HCT116 (cell line): Measurements from ENCODE around the gene FHIT. TPM values are rescaled to one million over a fixed set of nuclear protein-coding genes. Genes with fewer than 3 reads are reported as not detected.

Source experiments
- ATAC-seq: fragments of 200-7000 bp; cut with Tn5 transposase; 2 replicates; pipeline ENCODE4 v1.9.1; 2020; ENCODE audit warnings: mild to moderate bottlenecking, moderate library complexity
- BruUV-seq: library from RNA; stranded (reverse); fragments of 400-500 nt; replicated peaks from 2 replicates; lab custom pipeline; 2021; lab: Mats Ljungman, UMichigan
- CTCF ChIA-PET: fragments of 300-600 bp; sonication (Branson Sonifier 250); formaldehyde crosslinking; loops from one replicate; lab custom pipeline; 2021; ENCODE audit warnings: antibody characterized with exemption; lab: Charles Lee
- POLR2A ChIA-PET: fragments of 300-600, 350-600 bp; sonication (Branson Sonifier 250); formaldehyde crosslinking; loops from one replicate; lab custom pipeline; 2021; ENCODE audit warnings: antibody characterized with exemption; lab: Charles Lee
- RAD21 ChIA-PET, 2 experiments: fragments of 300-600 bp; sonication (Branson Sonifier 250); formaldehyde crosslinking; loops; one replicate each; lab custom pipeline; 2023; ENCODE audit warnings: low total read pairs in 2 of 2; ENCODE audit not compliant: uncharacterized antibody in 2 of 2, unreplicated experiment in 2 of 2, low non-redundant PET in 1 of 2; lab: Charles Lee
- DNase-seq: peaks from one replicate; pipeline ENCODE4 v3.0.0-alpha.2; 2010; ENCODE audit warnings: low read depth, low spot score
- H2AFZ ChIP-seq: fragments of 200-600 bp; shearing (Covaris generic), sonication (generic); 2 replicates; pipeline ENCODE4 v1.6.1; 2017; ENCODE audit warnings: low read depth, mixed run types, mixed read lengths, antibody characterized with exemption, low read length; ENCODE audit not compliant: poor library complexity, severe bottlenecking
- H3K27ac ChIP-seq: 2 replicates; pipeline ENCODE4 v1.5.1; 2012; ENCODE audit warnings: low read depth, low read length
- H3K27me3 ChIP-seq: fragments of 200-600 bp; sonication (generic); 2 replicates; pipeline ENCODE4 v1.6.1; 2016; ENCODE audit warnings: mixed run types, low read length, mixed read lengths; ENCODE audit not compliant: insufficient read depth
- H3K36me3 ChIP-seq, 2 experiments: fragments of 200-500 bp in 1 of 2; fragments of 200-600 bp in 1 of 2; sonication (Bioruptor generic) in 1 of 2; sonication (generic) in 1 of 2; 2 replicates each; pipeline versions ENCODE4 v1.5.1 to v1.6.1; 2014 to 2016; ENCODE audit warnings: low read length in 2 of 2, inconsistent platforms in 1 of 2, mixed read lengths in 1 of 2, mixed run types in 1 of 2; ENCODE audit not compliant: insufficient read depth in 2 of 2, control insufficient read depth in 1 of 2
- H3K4me1 ChIP-seq, 2 experiments: fragments of 200-600 bp in 1 of 2; sonication (generic) in 1 of 2; 2 replicates each; pipeline versions ENCODE4 v1.5.1 to v1.6.1; 2012 to 2017; ENCODE audit warnings: low read length in 2 of 2, inconsistent platforms in 1 of 2, mild to moderate bottlenecking in 1 of 2, mixed read lengths in 1 of 2, mixed run types in 1 of 2, moderate library complexity in 1 of 2; ENCODE audit not compliant: insufficient read depth in 2 of 2, control insufficient read depth in 1 of 2
- H3K4me2 ChIP-seq: fragments of 200-600 bp; sonication (generic); 2 replicates; pipeline ENCODE4 v1.6.1; 2017; ENCODE audit warnings: mixed run types, low read length, mixed read lengths
- H3K4me3 ChIP-seq, 2 experiments: fragments of 200-600 bp in 1 of 2; sonication (generic) in 1 of 2; replicated peaks in 1 of 2; 2 replicates each; pipeline ENCODE4 v1.5.1; 2011 to 2016; ENCODE audit warnings: low read length in 2 of 2, control low read depth in 1 of 2, low read depth in 1 of 2, mild to moderate bottlenecking in 1 of 2, mixed read lengths in 1 of 2, mixed run types in 1 of 2
- H3K79me2 ChIP-seq: fragments of 200-600 bp; sonication (generic); 2 replicates; pipeline ENCODE4 v1.6.1; 2017; ENCODE audit warnings: mild to moderate bottlenecking, mixed run types, low read length, moderate library complexity, mixed read lengths; ENCODE audit not compliant: insufficient read depth
- H3K9ac ChIP-seq: fragments of 200-600 bp; sonication (generic); 2 replicates; pipeline ENCODE4 v1.6.1; 2016; ENCODE audit warnings: low read length, mixed read lengths
- H3K9me2 ChIP-seq: fragments of 200-600 bp; sonication (generic), shearing (Covaris generic); 2 replicates; pipeline ENCODE4 v1.6.1; 2017; ENCODE audit warnings: mixed run types, mild to moderate bottlenecking, moderate library complexity; ENCODE audit not compliant: insufficient read depth
- H3K9me3 ChIP-seq, 2 experiments: fragments of 200-500 bp in 1 of 2; fragments of 200-600 bp in 1 of 2; sonication (Bioruptor generic) in 1 of 2; sonication (generic) in 1 of 2; 2 replicates each; pipeline ENCODE4 v1.6.1; 2014 to 2017; ENCODE audit warnings: low read length in 2 of 2, mixed read lengths in 2 of 2, inconsistent platforms in 1 of 2, low read depth in 1 of 2, mild to moderate bottlenecking in 1 of 2, mixed run types in 1 of 2, moderate library complexity in 1 of 2; ENCODE audit not compliant: control insufficient read depth in 1 of 2, insufficient read depth in 1 of 2
- H4K20me1 ChIP-seq: fragments of 200-600 bp; sonication (generic), shearing (Covaris generic); 2 replicates; pipeline ENCODE4 v1.6.1; 2017; ENCODE audit warnings: mixed run types, mild to moderate bottlenecking, moderate library complexity; ENCODE audit not compliant: insufficient read depth
- CBX3 ChIP-seq: IDR thresholded peaks from 2 replicates; pipeline ENCODE4 v1.6.1; 2012; ENCODE audit warnings: low read depth
- CEBPB ChIP-seq: IDR thresholded peaks from 2 replicates; pipeline ENCODE4 v1.6.1; 2012; ENCODE audit warnings: low read depth
- ELF1 ChIP-seq: IDR thresholded peaks from 2 replicates; pipeline ENCODE4 v1.6.1; 2012; ENCODE audit warnings: low read depth, borderline replicate concordance
- POLR2A ChIP-seq: IDR thresholded peaks from 2 replicates; pipeline ENCODE4 v1.7.0; 2011; ENCODE audit warnings: borderline replicate concordance; ENCODE audit not compliant: insufficient read depth, insufficient read length; ENCODE audit errors: extremely low read depth
- POLR2AphosphoS5 ChIP-seq: IDR thresholded peaks from 2 replicates; pipeline ENCODE4 v1.6.1; 2011; ENCODE audit warnings: mild to moderate bottlenecking, low read depth, low read length, moderate library complexity
- SIN3A ChIP-seq: IDR thresholded peaks from 2 replicates; pipeline ENCODE4 v1.6.1; 2012; ENCODE audit warnings: low read depth
- SP1 ChIP-seq: IDR thresholded peaks from 2 replicates; pipeline ENCODE4 v1.6.1; 2012; ENCODE audit warnings: low read depth
- SRF ChIP-seq: IDR thresholded peaks from 2 replicates; pipeline ENCODE4 v1.6.1; 2012; ENCODE audit warnings: low read depth
- TCF7L2 ChIP-seq: IDR thresholded peaks from 2 replicates; pipeline ENCODE4 v1.7.0; 2011; ENCODE audit warnings: borderline replicate concordance, inconsistent platforms; ENCODE audit not compliant: insufficient read depth, insufficient read length; ENCODE audit errors: extremely low read depth
- ZFX ChIP-seq: fragments of 450-650 bp; IDR thresholded peaks from 2 replicates; pipeline ENCODE4 v1.6.1; 2017
- ZNF274 ChIP-seq: fragments of 200-500 bp; sonication (Bioruptor generic); IDR thresholded peaks from 2 replicates; pipeline ENCODE4 v1.6.1; 2014; ENCODE audit warnings: mild to moderate bottlenecking, low read depth, low read length, inconsistent platforms
- intact Hi-C: fragments of 100-400 bp; cut with micrococcal nuclease; formaldehyde crosslinking; loops from 2 replicates; pipeline ENCODE4 v1.10.0; 2022
- total RNA-seq: library from RNA; stranded (reverse); gene quantifications from one replicate; pipeline ENCODE4 v1.2.1, GENCODE V29; 2021; ENCODE audit not compliant: unreplicated experiment
- TF ChIP-seq, protein P1 (sequence below): IDR thresholded peaks from 2 replicates; pipeline ENCODE4 v1.6.1; 2012
- TF ChIP-seq, protein P2 (sequence below), 3 experiments: fragments of 200-600 bp in 1 of 3; sonication (generic) in 1 of 3; IDR thresholded peaks in 2 of 3; conservative IDR thresholded peaks in 1 of 3; 2 replicates each; pipeline ENCODE4 v1.5.1; 2012 to 2017; ENCODE audit warnings: low read depth in 2 of 3, low read length in 2 of 3, antibody characterized with exemption in 1 of 3, borderline replicate concordance in 1 of 3, control low read depth in 1 of 3, mild to moderate bottlenecking in 1 of 3, mixed read lengths in 1 of 3, mixed run types in 1 of 3, moderate library complexity in 1 of 3; ENCODE audit not compliant: insufficient read depth in 1 of 3
- TF ChIP-seq, protein P3 (sequence below): IDR thresholded peaks from 2 replicates; pipeline ENCODE4 v1.6.1; 2012; ENCODE audit warnings: low read depth

Gene FHIT
- total RNA-seq, 1 experiment from 2014 or later, result 20.1 TPM

GRCh38 chr3:59885101-59885500, 1366.2 kb downstream of the FHIT start:
- Histone ChIP-seq H3K9ac (no peak overlapping the region), H3K4me3 (no peak overlapping the region), H3K27me3 (peaks cover 20% of the 10 kb centered on the region), H3K9me3 (no peaks in the 10 kb centered on the region), H3K4me2 (no peak overlapping the region), H3K79me2 (no peaks in the 10 kb centered on the region), H4K20me1 (no peaks in the 10 kb centered on the region), H3K4me1 (no peaks in the 10 kb centered on the region), H3K36me3 (no peaks in the 10 kb centered on the region), H2AFZ (no peak overlapping the region), H3K27ac (no peak overlapping the region), H3K9me2 (no peaks in the 10 kb centered on the region)
- DNase-seq, result no peak
- ATAC-seq, result no peak
- RAD21 ChIA-PET, result no interaction called here
- CTCF ChIA-PET, result no interaction called here
- TF ChIP-seq SP1 (no peak), ZNF274 (no peak), ELF1 (no peak), ZFX (no peak), POLR2AphosphoS5 (no peak), TCF7L2 (no peak), POLR2A (no peak), CEBPB (no peak), CBX3 (no peak), SRF (no peak), SIN3A (no peak)
- TF ChIP-seq, protein P1, sequence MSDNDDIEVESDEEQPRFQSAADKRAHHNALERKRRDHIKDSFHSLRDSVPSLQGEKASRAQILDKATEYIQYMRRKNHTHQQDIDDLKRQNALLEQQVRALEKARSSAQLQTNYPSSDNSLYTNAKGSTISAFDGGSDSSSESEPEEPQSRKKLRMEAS, result no peak
- TF ChIP-seq, protein P2, sequence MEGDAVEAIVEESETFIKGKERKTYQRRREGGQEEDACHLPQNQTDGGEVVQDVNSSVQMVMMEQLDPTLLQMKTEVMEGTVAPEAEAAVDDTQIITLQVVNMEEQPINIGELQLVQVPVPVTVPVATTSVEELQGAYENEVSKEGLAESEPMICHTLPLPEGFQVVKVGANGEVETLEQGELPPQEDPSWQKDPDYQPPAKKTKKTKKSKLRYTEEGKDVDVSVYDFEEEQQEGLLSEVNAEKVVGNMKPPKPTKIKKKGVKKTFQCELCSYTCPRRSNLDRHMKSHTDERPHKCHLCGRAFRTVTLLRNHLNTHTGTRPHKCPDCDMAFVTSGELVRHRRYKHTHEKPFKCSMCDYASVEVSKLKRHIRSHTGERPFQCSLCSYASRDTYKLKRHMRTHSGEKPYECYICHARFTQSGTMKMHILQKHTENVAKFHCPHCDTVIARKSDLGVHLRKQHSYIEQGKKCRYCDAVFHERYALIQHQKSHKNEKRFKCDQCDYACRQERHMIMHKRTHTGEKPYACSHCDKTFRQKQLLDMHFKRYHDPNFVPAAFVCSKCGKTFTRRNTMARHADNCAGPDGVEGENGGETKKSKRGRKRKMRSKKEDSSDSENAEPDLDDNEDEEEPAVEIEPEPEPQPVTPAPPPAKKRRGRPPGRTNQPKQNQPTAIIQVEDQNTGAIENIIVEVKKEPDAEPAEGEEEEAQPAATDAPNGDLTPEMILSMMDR (IDR thresholded peaks at IDR 0.05 in 2 of 3, conservative IDR thresholded peaks at IDR 0.05 in 1 of 3; ENCODE audit: borderline replicate concordance in 1 of 3, insufficient read depth in 1 of 3, low read depth in 2 of 3, low read length in 2 of 3), result no peak
- TF ChIP-seq, protein P3, sequence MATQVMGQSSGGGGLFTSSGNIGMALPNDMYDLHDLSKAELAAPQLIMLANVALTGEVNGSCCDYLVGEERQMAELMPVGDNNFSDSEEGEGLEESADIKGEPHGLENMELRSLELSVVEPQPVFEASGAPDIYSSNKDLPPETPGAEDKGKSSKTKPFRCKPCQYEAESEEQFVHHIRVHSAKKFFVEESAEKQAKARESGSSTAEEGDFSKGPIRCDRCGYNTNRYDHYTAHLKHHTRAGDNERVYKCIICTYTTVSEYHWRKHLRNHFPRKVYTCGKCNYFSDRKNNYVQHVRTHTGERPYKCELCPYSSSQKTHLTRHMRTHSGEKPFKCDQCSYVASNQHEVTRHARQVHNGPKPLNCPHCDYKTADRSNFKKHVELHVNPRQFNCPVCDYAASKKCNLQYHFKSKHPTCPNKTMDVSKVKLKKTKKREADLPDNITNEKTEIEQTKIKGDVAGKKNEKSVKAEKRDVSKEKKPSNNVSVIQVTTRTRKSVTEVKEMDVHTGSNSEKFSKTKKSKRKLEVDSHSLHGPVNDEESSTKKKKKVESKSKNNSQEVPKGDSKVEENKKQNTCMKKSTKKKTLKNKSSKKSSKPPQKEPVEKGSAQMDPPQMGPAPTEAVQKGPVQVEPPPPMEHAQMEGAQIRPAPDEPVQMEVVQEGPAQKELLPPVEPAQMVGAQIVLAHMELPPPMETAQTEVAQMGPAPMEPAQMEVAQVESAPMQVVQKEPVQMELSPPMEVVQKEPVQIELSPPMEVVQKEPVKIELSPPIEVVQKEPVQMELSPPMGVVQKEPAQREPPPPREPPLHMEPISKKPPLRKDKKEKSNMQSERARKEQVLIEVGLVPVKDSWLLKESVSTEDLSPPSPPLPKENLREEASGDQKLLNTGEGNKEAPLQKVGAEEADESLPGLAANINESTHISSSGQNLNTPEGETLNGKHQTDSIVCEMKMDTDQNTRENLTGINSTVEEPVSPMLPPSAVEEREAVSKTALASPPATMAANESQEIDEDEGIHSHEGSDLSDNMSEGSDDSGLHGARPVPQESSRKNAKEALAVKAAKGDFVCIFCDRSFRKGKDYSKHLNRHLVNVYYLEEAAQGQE, result no peak
- intact Hi-C loops, result no loop called here
- no TSS peak for BruUV-seq
- POLR2A ChIA-PET, result no interaction called here
